Medulla oblongata (tissue), 1 donor: ENCODE results near the gene MORN3.

Source experiments
- DNase-seq: peaks from one replicate; pipeline ENCODE4 v3.0.0-alpha.2; 2015; ENCODE audit errors: extremely low spot score

MORN3 gene

GRCh38 chr12:121602766-121603165 is 66.7 kb downstream of the MORN3 start:
- DNase-seq = no peak

GRCh38 chr12:121600702-121601336 is 68.6 kb downstream of the MORN3 start:
- DNase-seq = no peak
